K562 (cell line): Measurements from ENCODE around the gene MOB1A. TPM values are rescaled to one million over a fixed set of nuclear protein-coding genes. Genes with fewer than 3 reads are reported as not detected.

Experiments used
- ATAC-seq: fragments of 200-7000 bp; cut with Tn5 transposase; 3 replicates; pipeline ENCODE4 v1.9.1; 2020; ENCODE audit warnings: moderate library complexity
- BruUV-seq: library from RNA; stranded (reverse); fragments of 400-500 nt; replicated peaks from 2 replicates; lab custom pipeline; 2021; lab: Mats Ljungman, UMichigan
- CTCF ChIA-PET: fragments of 300-600 bp; formaldehyde crosslinking; extraction: SDS; loops from one replicate; lab custom pipeline; 2021; ENCODE audit warnings: low intra/inter-chr PET ratio; lab: Yijun Ruan, JAX
- POLR2A ChIA-PET: fragments of 300-600, 350-650 bp; sonication (Branson Sonifier 250); formaldehyde crosslinking; extraction: SDS; loops from one replicate; lab custom pipeline; 2021; ENCODE audit warnings: antibody characterized with exemption, inconsistent platforms; lab: Yijun Ruan, JAX
- DNase-seq, 4 experiments: peaks; one replicate each; pipeline versions ENCODE4 v3.0.0 to v3.0.0-alpha.2; 2011 to 2018; ENCODE audit warnings: low spot score in 3 of 4, mixed read lengths in 3 of 4; ENCODE audit errors: extremely low read depth in 1 of 4
- FAIRE-seq: peaks from 2 replicates; lab custom pipeline; 2011; peaks lifted over from hg19 to GRCh38; lab: Jason Lieb, UNC
- H2AFZ ChIP-seq: 2 replicates; pipeline ENCODE4 v1.6.0; 2011; ENCODE audit warnings: low read depth, low read length, control low read depth, inconsistent platforms
- H3K27ac ChIP-seq: fragments of 200-600 bp; 3 replicates; pipeline ENCODE4 v1.8.0; 2011; ENCODE audit warnings: low read depth, mild to moderate bottlenecking, control low read depth, inconsistent platforms, low read length, moderate library complexity, mixed read lengths; ENCODE audit errors: extremely low read depth
- H3K27me3 ChIP-seq, 2 experiments: fragments of 300-600 bp in 1 of 2; 2 replicates in 1 of 2; 3 replicates in 1 of 2; pipeline versions ENCODE4 v1.6.0 to v1.8.0; 2011; ENCODE audit warnings: inconsistent platforms in 2 of 2, low read length in 2 of 2, mild to moderate bottlenecking in 1 of 2, mixed read lengths in 1 of 2, moderate library complexity in 1 of 2; ENCODE audit not compliant: control insufficient read depth in 2 of 2, insufficient read depth in 2 of 2
- H3K36me3 ChIP-seq: fragments of 300-600 bp; 3 replicates; pipeline ENCODE4 v1.8.0; 2011; ENCODE audit warnings: mild to moderate bottlenecking, low read length, inconsistent platforms; ENCODE audit not compliant: control insufficient read depth, insufficient read depth
- H3K4me1 ChIP-seq, 2 experiments: fragments of 200-600 bp in 1 of 2; replicated peaks in 1 of 2; 2 replicates in 1 of 2; 3 replicates in 1 of 2; pipeline versions ENCODE4 v1.5.1 to v1.8.0; 2011; ENCODE audit warnings: inconsistent platforms in 2 of 2, low read length in 2 of 2, mild to moderate bottlenecking in 1 of 2, mixed read lengths in 1 of 2, moderate library complexity in 1 of 2; ENCODE audit not compliant: control insufficient read depth in 2 of 2, insufficient read depth in 2 of 2
- H3K4me2 ChIP-seq: 2 replicates; pipeline ENCODE4 v1.6.1; 2011; ENCODE audit warnings: low read length, control low read depth, inconsistent platforms, mixed read lengths; ENCODE audit not compliant: insufficient read depth
- H3K4me3 ChIP-seq: fragments of 200-600 bp; sonication (generic), shearing (Covaris generic); 2 replicates; pipeline ENCODE4 v1.5.1; 2016; ENCODE audit warnings: control low read depth, inconsistent platforms
- H3K79me2 ChIP-seq: fragments of 200-600 bp; 3 replicates; pipeline ENCODE4 v1.8.0; 2011; ENCODE audit warnings: low read length, inconsistent platforms; ENCODE audit not compliant: control insufficient read depth, insufficient read depth
- H3K9ac ChIP-seq, 2 experiments: 2 replicates each; pipeline versions ENCODE4 v1.6.0 to v1.6.1; 2011; ENCODE audit warnings: low read depth in 2 of 2, low read length in 2 of 2, control low read depth in 1 of 2, inconsistent platforms in 1 of 2, mild to moderate bottlenecking in 1 of 2, mixed read lengths in 1 of 2; ENCODE audit not compliant: insufficient read depth in 1 of 2
- H3K9me1 ChIP-seq: one replicate; pipeline ENCODE4 v1.6.0; 2011; ENCODE audit warnings: inconsistent platforms, mild to moderate bottlenecking, low read length, moderate library complexity; ENCODE audit not compliant: control insufficient read depth, insufficient read depth
- H3K9me3 ChIP-seq: replicated peaks from 2 replicates; pipeline ENCODE4 v1.5.1; 2011; ENCODE audit warnings: low read depth, low read length, inconsistent platforms; ENCODE audit not compliant: control insufficient read depth, insufficient read depth
- H4K20me1 ChIP-seq: replicated peaks from 2 replicates; pipeline ENCODE4 v1.6.1; 2011; ENCODE audit warnings: low read length, inconsistent platforms, mixed read lengths; ENCODE audit not compliant: control insufficient read depth, insufficient read depth
- BACH1 ChIP-seq: fragments of 200-800 bp; sonication (Bioruptor generic); IDR thresholded peaks from 2 replicates; pipeline ENCODE4 v1.6.1; 2016; ENCODE audit warnings: missing genetic modification characterization, missing compliant biosample characterization
- ETV6 ChIP-seq, 3 experiments: fragments of 150-350 bp in 1 of 3; sonication (generic) in 1 of 3; formaldehyde crosslinking in 1 of 3; IDR thresholded peaks; 2 replicates each; pipeline versions ENCODE4 v1.6.1 to v1.8.0; 2014 to 2022; ENCODE audit warnings: borderline replicate concordance in 2 of 3, low read depth in 2 of 3, antibody characterized with exemption in 1 of 3, low read length in 1 of 3, mild to moderate bottlenecking in 1 of 3, missing genetic modification reagents in 1 of 3
- HNRNPLL ChIP-seq: fragments of 200-400 bp; formaldehyde crosslinking; IDR thresholded peaks from 2 replicates; pipeline ENCODE4 v1.6.1; 2017; ENCODE audit warnings: low read length, low read depth, mild to moderate bottlenecking; ENCODE audit not compliant: poor library complexity, severe bottlenecking
- SLC30A9 ChIP-seq: fragments of 250-450 bp; sonication (Bioruptor Pico); IDR thresholded peaks from 2 replicates; pipeline ENCODE4 v1.8.0; 2022; ENCODE audit warnings: mild to moderate bottlenecking, moderate library complexity
- WGBS: fragments of 100-300 bp; shearing (Covaris generic); methylation state at CpG from one replicate; pipeline ENCODE4 v1.1.6; 2016; ENCODE audit warnings: low coverage, mixed read lengths; ENCODE audit not compliant: insufficient coverage; ENCODE audit errors: missing lambda C conversion rate; 5-methylcytosine and 5-hydroxymethylcytosine counted together
- in situ Hi-C: fragments of 300-500 bp; cut with MboI; formaldehyde crosslinking; loops from 4 replicates; pipeline ENCODE4 v1.15.0; 2018; ENCODE audit warnings: inconsistent platforms, mixed read lengths
- intact Hi-C: fragments of 100-400 bp; cut with micrococcal nuclease; formaldehyde crosslinking; loops from 2 replicates; pipeline ENCODE4 v1.14.2; 2022
- polyA plus RNA-seq, 8 experiments: library from polyadenylated mRNA; depleted of rRNA in 4 of 8; stranded (reverse) in 5 of 8; unstranded in 3 of 8; fragments of >200 nt; fragmentation: Nextera tagmentation in 2 of 8; fragmentation: Illumina TruSeq in 1 of 8; extraction: Ambion mirVana in 2 of 8; extraction: Trizol in 1 of 8; gene quantifications; 2 replicates each; pipeline versions ENCODE4 v1.2.1 to v1.2.3, GENCODE V29; 2011 to 2014; ENCODE audit warnings: inconsistent platforms in 1 of 8, missing spikeins in 1 of 8
- total RNA-seq, 7 experiments: library from RNA; depleted of rRNA in 6 of 7; stranded (reverse); fragments of >200 nt in 6 of 7; fragmentation: Illumina TruSeq in 2 of 7; extraction: Trizol in 2 of 7; gene quantifications; 2 replicates each; pipeline versions ENCODE4 v1.2.1 to v1.2.3, GENCODE V29; 2011 to 2021; ENCODE audit warnings: low replicate concordance in 1 of 7
- TF ChIP-seq, protein P1 (sequence below): fragments of 250-450 bp; sonication (Bioruptor Pico); IDR thresholded peaks from 2 replicates; pipeline ENCODE4 v1.4.0; 2020; ENCODE audit warnings: borderline replicate concordance

Gene MOB1A
- total and polyA plus RNA-seq, 9 of the 15 experiments (the other 6 are each of a cell fraction or from before 2014, with no cell fraction given) = 24.8 to 100 (median 60.2) TPM

DNA sequence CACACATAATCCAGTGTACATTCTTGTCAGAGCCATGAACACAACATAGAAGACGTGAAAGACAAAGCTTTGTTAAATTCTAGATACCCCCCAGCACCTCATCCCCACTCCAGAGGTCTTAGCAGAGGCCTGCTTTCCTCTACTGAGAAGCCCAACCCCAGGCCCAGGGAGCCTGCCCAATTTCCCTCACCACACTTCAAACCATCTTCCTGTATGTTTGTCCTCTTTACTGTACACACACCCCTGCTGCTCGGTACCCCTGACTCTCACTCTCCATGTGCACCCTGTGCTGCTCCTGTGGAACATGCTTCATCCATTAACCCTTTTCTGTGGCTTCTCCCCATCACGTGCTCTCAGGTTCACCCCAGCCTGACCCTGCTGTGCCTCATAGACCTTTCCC, 68.1 kb downstream of the MOB1A start:
- Histone ChIP-seq H3K79me2 (no peaks in the 10 kb centered on the region), H3K27me3 (no peaks in the 10 kb centered on the region), H3K4me1 (0 out of 5 replicates have a peak, but pooled peaks cover 0 to 3% of the 10 kb centered on the region in 2 experiments), H3K9me3 (no peaks in the 10 kb centered on the region), H3K9ac (peak overlapping the region in 1 of 2 experiments; percentile 22; a peak in 1 of 4 replicates), H4K20me1 (no peaks in the 10 kb centered on the region), H3K9me1 (no peaks in the 10 kb centered on the region), H3K36me3 (no peaks in the 10 kb centered on the region), H2AFZ (no peak overlapping the region), H3K4me2 (no peak overlapping the region), H3K4me3 (no peak overlapping the region), H3K27ac (no peak overlapping the region)
- no TSS peak for BruUV-seq
- 32% methylated on average over 3 of the region's 3 CpGs for WGBS
- ChIA-PET POLR2A (interaction anchor here (0.5 to 2.8 kb wide), 4 partner anchors 10 to 282 kb away, joined by 3 to 12 read pairs (median 4); partner anchors contain the start of gene STAMBP), CTCF (no interaction called here)
- in situ Hi-C loops = no loop called here
- DNase-seq (no peak), ATAC-seq (no peak), FAIRE-seq (no peak)
- TF ChIP-seq, protein P1, sequence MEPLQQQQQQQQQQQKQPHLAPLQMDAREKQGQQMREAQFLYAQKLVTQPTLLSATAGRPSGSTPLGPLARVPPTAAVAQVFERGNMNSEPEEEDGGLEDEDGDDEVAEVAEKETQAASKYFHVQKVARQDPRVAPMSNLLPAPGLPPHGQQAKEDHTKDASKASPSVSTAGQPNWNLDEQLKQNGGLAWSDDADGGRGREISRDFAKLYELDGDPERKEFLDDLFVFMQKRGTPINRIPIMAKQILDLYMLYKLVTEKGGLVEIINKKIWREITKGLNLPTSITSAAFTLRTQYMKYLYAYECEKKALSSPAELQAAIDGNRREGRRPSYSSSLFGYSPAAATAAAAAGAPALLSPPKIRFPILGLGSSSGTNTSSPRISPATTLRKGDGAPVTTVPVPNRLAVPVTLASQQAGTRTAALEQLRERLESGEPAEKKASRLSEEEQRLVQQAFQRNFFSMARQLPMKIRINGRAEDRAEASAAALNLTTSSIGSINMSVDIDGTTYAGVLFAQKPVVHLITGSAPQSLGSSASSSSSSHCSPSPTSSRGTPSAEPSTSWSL = no peak
- TF ChIP-seq ETV6 (IDR thresholded peaks at IDR 0.05; ENCODE audit: borderline replicate concordance in 1 of 2, low read depth in 2 of 2, low read length in 1 of 2) (no peak), ETV6 (CRISPR knock-in tag; IDR thresholded peaks at IDR 0.05; ENCODE audit: borderline replicate concordance) (no peak), HNRNPLL (no peak), SLC30A9 (no peak), BACH1 (no peak)
- intact Hi-C loops = no loop called here
